Measurements from ENCODE around the gene CACNB2.
A peak's percentile ranks its signal among the peaks of the same experiment; 100 is the strongest.

CACNB2 gene

GRCh38 chr10:18252086-18252485 is 111.9 kb downstream of the CACNB2 start:
- Histone ChIP-seq H4K8ac (ENCODE audit: low read length) (no peak overlapping the region), H3K27me3 (ENCODE audit: control insufficient read depth in 1 of 2, insufficient read depth in 1 of 2, low read length in 2 of 2) (peaks cover 0 to 4% of the 10 kb centered on the region in 2 experiments), H3K9ac (ENCODE audit: low read length) (no peak overlapping the region), H2AK5ac (ENCODE audit: low read length, severe bottlenecking) (no peak overlapping the region), H2BK15ac (ENCODE audit: low read depth, poor library complexity, severe bottlenecking) (no peak overlapping the region), H3K4me1 (ENCODE audit: control insufficient read depth, insufficient read depth, low read depth, low read length) (no peaks in the 10 kb centered on the region), H3K36me3 (ENCODE audit: control insufficient read depth in 1 of 2, insufficient read depth in 2 of 2, low read depth in 1 of 2, low read length in 2 of 2) (no peaks in the 10 kb centered on the region), H4K91ac (ENCODE audit: low read length) (no peak overlapping the region), H2AFZ (ENCODE audit: low read depth, low read length) (no peak overlapping the region), H2BK120ac (ENCODE audit: low read depth, low read length) (no peak overlapping the region), H3K27ac (ENCODE audit: low read length, poor library complexity, severe bottlenecking) (no peak overlapping the region), H3K4me2 (ENCODE audit: low read length, poor library complexity, severe bottlenecking) (no peak overlapping the region), H2BK5ac (ENCODE audit: low read depth, low read length, poor library complexity, severe bottlenecking) (no peak overlapping the region), H3K14ac (ENCODE audit: low read length in 2 of 2) (no peak overlapping the region), H3K4me3 (ENCODE audit: insufficient read depth in 1 of 2, low read depth in 1 of 2, low read length in 2 of 2) (no peak overlapping the region), H3K9me3 (ENCODE audit: control insufficient read depth, low read length) (no peaks in the 10 kb centered on the region), H3K18ac (ENCODE audit: low read depth in 1 of 2, low read length in 2 of 2) (no peak overlapping the region), H3K79me1 (replicated peaks; ENCODE audit: low read length, poor library complexity, severe bottlenecking) (no peaks in the 10 kb centered on the region), H3K4ac (ENCODE audit: low read depth in 1 of 2, low read length in 2 of 2) (no peak overlapping the region), H3K23ac (ENCODE audit: low read length in 2 of 2) (no peak overlapping the region), H2BK12ac (ENCODE audit: low read length in 2 of 2) (no peak overlapping the region)
- WGBS, result 69% methylated on average over 7 of the region's 7 CpGs
- DNase-seq, result no peak

GRCh38 chr10:18254086-18254485 is 113.9 kb downstream of the CACNB2 start:
- WGBS, result 88% methylated on average over 1 of the region's 2 CpGs
- Histone ChIP-seq H3K14ac (ENCODE audit: low read length in 2 of 2) (no peak overlapping the region), H2BK15ac (ENCODE audit: low read depth, poor library complexity, severe bottlenecking) (no peak overlapping the region), H3K4ac (ENCODE audit: low read depth in 1 of 2, low read length in 2 of 2) (no peak overlapping the region), H2AK5ac (ENCODE audit: low read length, severe bottlenecking) (no peak overlapping the region), H3K4me2 (ENCODE audit: low read length, poor library complexity, severe bottlenecking) (no peak overlapping the region), H2BK120ac (ENCODE audit: low read depth, low read length) (no peak overlapping the region), H2AFZ (ENCODE audit: low read depth, low read length) (no peak overlapping the region), H2BK5ac (ENCODE audit: low read depth, low read length, poor library complexity, severe bottlenecking) (no peak overlapping the region), H4K8ac (ENCODE audit: low read length) (no peak overlapping the region), H3K79me1 (replicated peaks; ENCODE audit: low read length, poor library complexity, severe bottlenecking) (no peaks in the 10 kb centered on the region), H2BK12ac (ENCODE audit: low read length in 2 of 2) (no peak overlapping the region), H3K4me1 (ENCODE audit: control insufficient read depth, insufficient read depth, low read depth, low read length) (no peaks in the 10 kb centered on the region), H4K91ac (ENCODE audit: low read length) (no peak overlapping the region), H3K23ac (ENCODE audit: low read length in 2 of 2) (no peak overlapping the region), H3K18ac (ENCODE audit: low read depth in 1 of 2, low read length in 2 of 2) (no peak overlapping the region), H3K27ac (ENCODE audit: low read length, poor library complexity, severe bottlenecking) (no peak overlapping the region), H3K27me3 (ENCODE audit: control insufficient read depth in 1 of 2, insufficient read depth in 1 of 2, low read length in 2 of 2) (no peaks in the 10 kb centered on the region), H3K9ac (ENCODE audit: low read length) (peak overlapping the region; percentile 14), H3K4me3 (ENCODE audit: insufficient read depth in 1 of 2, low read depth in 1 of 2, low read length in 2 of 2) (peak overlapping the region in 1 of 2 experiments; percentile 36), H3K9me3 (ENCODE audit: control insufficient read depth, low read length) (no peaks in the 10 kb centered on the region), H3K36me3 (ENCODE audit: control insufficient read depth in 1 of 2, insufficient read depth in 2 of 2, low read depth in 1 of 2, low read length in 2 of 2) (no peaks in the 10 kb centered on the region)
- DNase-seq, result no peak

GRCh38 chr10:18254692-18255091 is 114.5 kb downstream of the CACNB2 start:
- Histone ChIP-seq H3K4me2 (ENCODE audit: low read length, poor library complexity, severe bottlenecking) (no peak overlapping the region), H4K8ac (ENCODE audit: low read length) (no peak overlapping the region), H3K4ac (ENCODE audit: low read depth in 1 of 2, low read length in 2 of 2) (no peak overlapping the region), H3K27ac (ENCODE audit: low read length, poor library complexity, severe bottlenecking) (no peak overlapping the region), H2BK15ac (ENCODE audit: low read depth, poor library complexity, severe bottlenecking) (no peak overlapping the region), H3K9ac (ENCODE audit: low read length) (peak overlapping the region; percentile 14), H4K91ac (ENCODE audit: low read length) (no peak overlapping the region), H2BK5ac (ENCODE audit: low read depth, low read length, poor library complexity, severe bottlenecking) (no peak overlapping the region), H3K79me1 (replicated peaks; ENCODE audit: low read length, poor library complexity, severe bottlenecking) (no peaks in the 10 kb centered on the region), H2BK12ac (ENCODE audit: low read length in 2 of 2) (no peak overlapping the region), H3K23ac (ENCODE audit: low read length in 2 of 2) (no peak overlapping the region), H3K4me1 (ENCODE audit: control insufficient read depth, insufficient read depth, low read depth, low read length) (no peaks in the 10 kb centered on the region), H3K4me3 (ENCODE audit: insufficient read depth in 1 of 2, low read depth in 1 of 2, low read length in 2 of 2) (peak overlapping the region in 1 of 2 experiments; percentile 36), H3K9me3 (ENCODE audit: control insufficient read depth, low read length) (no peaks in the 10 kb centered on the region), H3K18ac (ENCODE audit: low read depth in 1 of 2, low read length in 2 of 2) (no peak overlapping the region), H3K36me3 (ENCODE audit: control insufficient read depth in 1 of 2, insufficient read depth in 2 of 2, low read depth in 1 of 2, low read length in 2 of 2) (no peaks in the 10 kb centered on the region), H2AK5ac (ENCODE audit: low read length, severe bottlenecking) (no peak overlapping the region), H3K14ac (ENCODE audit: low read length in 2 of 2) (no peak overlapping the region), H2BK120ac (ENCODE audit: low read depth, low read length) (no peak overlapping the region), H3K27me3 (ENCODE audit: control insufficient read depth in 1 of 2, insufficient read depth in 1 of 2, low read length in 2 of 2) (no peaks in the 10 kb centered on the region), H2AFZ (ENCODE audit: low read depth, low read length) (no peak overlapping the region)
- no peak for DNase-seq
- 91% methylated on average over 4 of the region's 4 CpGs for WGBS

GRCh38 chr10:18260310-18260922 is 120.2 kb downstream of the CACNB2 start:
- Histone ChIP-seq H4K8ac (ENCODE audit: low read length) (no peak overlapping the region), H3K4me2 (ENCODE audit: low read length, poor library complexity, severe bottlenecking) (no peak overlapping the region), H3K4me1 (ENCODE audit: control insufficient read depth, insufficient read depth, low read depth, low read length) (no peaks in the 10 kb centered on the region), H3K9ac (ENCODE audit: low read length) (peak overlapping the region; percentile 55), H3K4me3 (ENCODE audit: insufficient read depth in 1 of 2, low read depth in 1 of 2, low read length in 2 of 2) (no peak overlapping the region), H3K27me3 (ENCODE audit: control insufficient read depth in 1 of 2, insufficient read depth in 1 of 2, low read length in 2 of 2) (no peaks in the 10 kb centered on the region), H3K9me3 (ENCODE audit: control insufficient read depth, low read length) (no peaks in the 10 kb centered on the region), H4K91ac (ENCODE audit: low read length) (no peak overlapping the region), H2BK5ac (ENCODE audit: low read depth, low read length, poor library complexity, severe bottlenecking) (no peak overlapping the region), H3K18ac (ENCODE audit: low read depth in 1 of 2, low read length in 2 of 2) (no peak overlapping the region), H2BK12ac (ENCODE audit: low read length in 2 of 2) (no peak overlapping the region), H3K4ac (ENCODE audit: low read depth in 1 of 2, low read length in 2 of 2) (no peak overlapping the region), H2BK15ac (ENCODE audit: low read depth, poor library complexity, severe bottlenecking) (no peak overlapping the region), H3K23ac (ENCODE audit: low read length in 2 of 2) (no peak overlapping the region), H3K36me3 (ENCODE audit: control insufficient read depth in 1 of 2, insufficient read depth in 2 of 2, low read depth in 1 of 2, low read length in 2 of 2) (no peaks in the 10 kb centered on the region), H2BK120ac (ENCODE audit: low read depth, low read length) (no peak overlapping the region), H2AFZ (ENCODE audit: low read depth, low read length) (no peak overlapping the region), H3K27ac (ENCODE audit: low read length, poor library complexity, severe bottlenecking) (no peak overlapping the region), H3K79me1 (replicated peaks; ENCODE audit: low read length, poor library complexity, severe bottlenecking) (no peaks in the 10 kb centered on the region), H2AK5ac (ENCODE audit: low read length, severe bottlenecking) (no peak overlapping the region), H3K14ac (ENCODE audit: low read length in 2 of 2) (no peak overlapping the region)
- WGBS, result 73% methylated on average over 17 of the region's 18 CpGs
- no peak for DNase-seq

All from mesenchymal stem cell (in vitro differentiated cells and primary cell).